NT2/D1 (cell line): ENCODE results near the gene CYP2R1.

Experiments used
- DNase-seq: peaks from one replicate; pipeline ENCODE4 v3.0.0-alpha.2; 2011; ENCODE audit warnings: low read depth, low spot score
- H3K27me3 ChIP-seq: 2 replicates; pipeline ENCODE4 v1.6.0; 2011; ENCODE audit warnings: mild to moderate bottlenecking; ENCODE audit not compliant: insufficient read length, insufficient read depth
- H3K36me3 ChIP-seq: 2 replicates; pipeline ENCODE4 v1.6.1; 2011; ENCODE audit warnings: mild to moderate bottlenecking, low read length, mixed read lengths; ENCODE audit not compliant: insufficient read depth, insufficient read length
- H3K4me1 ChIP-seq: 2 replicates; pipeline ENCODE4 v1.5.1; 2011; ENCODE audit not compliant: insufficient read depth, insufficient read length
- H3K4me3 ChIP-seq: 2 replicates; pipeline ENCODE4 v1.5.1; 2011; ENCODE audit warnings: low read depth; ENCODE audit not compliant: insufficient read length
- H3K9ac ChIP-seq: 2 replicates; pipeline ENCODE4 v1.6.0; 2011; ENCODE audit warnings: low read depth; ENCODE audit not compliant: insufficient read length
- H3K9me3 ChIP-seq: 2 replicates; pipeline ENCODE4 v1.5.1; 2011; ENCODE audit warnings: mild to moderate bottlenecking, low read length; ENCODE audit not compliant: insufficient read depth
- SUZ12 ChIP-seq: IDR thresholded peaks from 2 replicates; pipeline ENCODE4 v1.6.1; 2011; ENCODE audit not compliant: insufficient read length, insufficient read depth; ENCODE audit errors: extremely low read depth
- YY1 ChIP-seq: IDR thresholded peaks from 2 replicates; pipeline ENCODE4 v1.6.1; 2011; ENCODE audit not compliant: insufficient read length, insufficient read depth
- ZNF274 ChIP-seq: IDR thresholded peaks from 2 replicates; pipeline ENCODE4 v1.6.1; 2011; ENCODE audit warnings: mild to moderate bottlenecking, low read depth, low read length

Gene CYP2R1

DNA sequence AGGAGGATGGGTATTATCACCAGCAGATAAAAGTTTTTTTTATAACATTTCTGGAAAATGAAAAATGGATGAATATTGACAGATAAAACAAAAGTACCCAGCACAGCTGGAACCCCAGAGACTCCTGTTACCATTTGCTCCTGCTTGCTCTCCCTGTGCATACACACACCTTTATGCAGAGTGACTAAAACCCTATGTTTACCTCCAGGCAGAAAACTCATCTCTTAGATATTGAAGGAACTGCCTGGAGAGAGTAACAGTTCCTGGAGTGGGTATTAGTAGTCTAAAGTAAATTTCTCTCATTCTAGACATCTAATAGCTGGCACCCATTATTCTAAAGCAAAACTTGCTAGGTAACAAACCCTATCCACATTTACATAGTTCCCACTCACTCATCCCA lies 38.0 kb downstream of the CYP2R1 start:
- no peaks in the 10 kb centered on the region for H3K9me3 ChIP-seq
- no peak overlapping the region for H3K4me3 ChIP-seq
- DNase-seq: no peak
- no peaks in the 10 kb centered on the region for H3K27me3 ChIP-seq
- H3K9ac ChIP-seq: no peak overlapping the region
- no peak for TF ChIP-seq YY1
- TF ChIP-seq SUZ12: no peak
- TF ChIP-seq ZNF274: no peak
- no peaks in the 10 kb centered on the region for H3K4me1 ChIP-seq
- H3K36me3 ChIP-seq: no peaks in the 10 kb centered on the region

DNA sequence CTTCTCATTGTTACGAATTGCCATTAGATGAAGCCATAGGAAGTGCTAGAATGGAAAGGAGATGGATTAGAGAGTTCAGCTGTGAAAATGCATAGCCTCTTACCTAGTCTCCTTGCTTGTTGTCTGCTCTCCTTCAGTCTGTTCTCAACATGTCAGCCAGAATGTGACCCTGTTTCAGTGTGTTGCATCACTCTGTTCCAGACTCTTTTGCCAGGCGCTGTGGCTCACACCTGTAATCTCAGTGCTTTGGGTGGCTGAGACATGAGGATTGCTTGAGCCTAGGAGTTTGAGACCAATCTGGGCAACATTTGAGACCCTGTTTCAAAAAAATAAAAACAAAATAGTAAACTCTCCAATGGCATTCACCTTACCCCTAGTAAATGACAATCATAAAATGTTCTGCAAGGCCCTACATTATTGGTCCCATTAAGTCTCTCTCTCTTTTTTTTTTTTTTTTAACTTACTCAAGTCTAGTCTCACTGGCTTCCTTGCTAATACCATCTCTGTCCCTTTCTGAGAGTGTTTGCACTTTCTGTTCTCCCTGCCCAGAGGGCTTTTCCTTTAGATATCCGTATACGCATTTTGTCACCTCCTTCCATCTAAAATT lies 39.4 kb downstream of the CYP2R1 start:
- no peaks in the 10 kb centered on the region for H3K36me3 ChIP-seq
- DNase-seq: no peak
- no peaks in the 10 kb centered on the region for H3K9me3 ChIP-seq
- TF ChIP-seq YY1 (no peak), SUZ12 (no peak), ZNF274 (no peak)
- no peaks in the 10 kb centered on the region for H3K4me1 ChIP-seq
- H3K4me3 ChIP-seq: no peak overlapping the region
- no peaks in the 10 kb centered on the region for H3K27me3 ChIP-seq
- no peak overlapping the region for H3K9ac ChIP-seq

DNA sequence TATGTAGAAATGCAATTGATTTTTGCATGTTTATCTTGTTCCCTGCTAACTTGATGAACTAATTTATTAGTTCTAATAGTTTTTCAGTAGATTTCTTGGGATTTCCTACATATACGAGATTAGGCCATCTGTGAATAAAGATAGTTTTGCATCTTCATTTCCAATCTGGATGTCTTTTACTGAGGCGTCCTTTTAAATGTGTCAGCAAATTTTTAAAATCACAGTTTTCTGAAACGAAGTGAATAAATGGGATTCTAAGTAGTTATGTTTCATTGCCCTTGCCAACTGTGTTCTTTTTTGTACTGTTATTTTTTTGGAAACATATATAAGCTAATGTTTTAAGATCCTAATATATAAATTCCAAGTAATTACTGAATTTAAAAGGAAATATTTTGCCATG lies 50.0 kb downstream of the CYP2R1 start:
- TF ChIP-seq SUZ12: no peak
- TF ChIP-seq ZNF274: no peak
- no peak for TF ChIP-seq YY1
- DNase-seq: no peak
- H3K27me3 ChIP-seq: no peaks in the 10 kb centered on the region
- no peaks in the 10 kb centered on the region for H3K4me1 ChIP-seq
- H3K9ac ChIP-seq: no peak overlapping the region
- H3K9me3 ChIP-seq: no peaks in the 10 kb centered on the region
- peaks cover 4% of the 10 kb centered on the region for H3K36me3 ChIP-seq
- no peak overlapping the region for H3K4me3 ChIP-seq

DNA sequence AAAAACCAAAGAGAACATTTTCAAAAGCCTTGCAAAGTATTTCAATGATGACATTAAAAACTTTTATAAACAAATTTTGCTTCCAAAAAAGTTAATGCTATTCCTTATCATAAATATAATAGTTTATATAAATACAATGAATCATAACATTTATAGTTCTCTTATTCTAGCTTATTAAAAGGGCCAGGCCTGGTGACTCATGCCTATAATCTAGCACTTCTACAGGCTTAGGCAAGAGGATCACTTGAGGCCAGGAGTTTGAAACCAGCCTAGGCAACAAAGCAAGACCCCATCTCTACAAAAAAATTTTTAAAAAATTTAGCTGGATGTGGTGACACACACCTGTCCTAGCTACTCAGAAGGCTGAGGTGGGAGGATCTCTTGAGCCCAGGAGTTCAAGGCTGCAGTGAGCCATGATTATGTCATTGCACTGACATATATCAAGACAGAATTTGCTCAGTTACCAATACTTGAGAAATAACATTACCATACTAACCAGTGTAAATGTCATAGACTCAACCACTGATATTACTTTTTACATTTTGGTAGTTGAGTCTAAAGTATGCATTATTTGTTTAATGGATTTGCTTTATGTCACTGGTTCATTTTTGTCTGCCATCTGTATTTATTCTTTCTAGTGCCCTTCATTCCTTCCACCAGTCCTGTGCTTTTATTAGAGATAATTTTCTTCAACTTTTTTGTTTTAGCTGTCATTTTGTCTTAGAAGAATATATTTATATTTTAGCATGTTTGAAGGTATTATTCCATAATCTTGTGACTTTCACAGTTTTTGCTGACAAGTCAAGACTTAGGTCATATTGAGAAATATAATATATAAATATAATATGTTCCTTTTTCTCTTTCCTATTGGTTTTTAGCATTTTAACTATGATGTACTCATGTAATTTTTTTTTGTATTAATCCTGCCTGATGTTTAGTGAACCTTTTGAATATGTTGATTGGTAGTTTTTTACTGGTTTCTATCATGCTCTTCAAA lies 56.2 kb downstream of the CYP2R1 start:
- no peaks in the 10 kb centered on the region for H3K4me1 ChIP-seq
- no peaks in the 10 kb centered on the region for H3K9me3 ChIP-seq
- H3K36me3 ChIP-seq: no peaks in the 10 kb centered on the region
- DNase-seq: no peak
- no peak overlapping the region for H3K4me3 ChIP-seq
- H3K27me3 ChIP-seq: no peaks in the 10 kb centered on the region
- no peak for TF ChIP-seq SUZ12
- no peak for TF ChIP-seq YY1
- no peak overlapping the region for H3K9ac ChIP-seq
